Placental epithelial cell (primary cell): Measurements from ENCODE around the gene SENP7. TPM values are rescaled to one million over a fixed set of nuclear protein-coding genes. Genes with fewer than 3 reads are reported as not detected.

ENCODE experiments used
- small RNA-seq: library from RNA; depleted of rRNA; stranded (forward); fragments of <200 nt; gene quantifications from one replicate; pipeline ENCODE3, GENCODE V24; 2012
- total RNA-seq: library from RNA; depleted of rRNA; stranded (reverse); fragments of >200 nt; gene quantifications from 2 replicates; pipeline ENCODE4 v1.2.3, GENCODE V29; 2012

Gene SENP7
- total RNA-seq = 20.1 and 32.6 TPM in 2 replicates

GRCh38 chr3:101512646-101513418, at the start of gene SENP7:
Gene SENP7 (minus strand): TSS chr3:101513212. CDS start chr3:101513130, 82 bp downstream.

GRCh38 chr3:101561630-101562328, 48.8 kb upstream of the SENP7 start, which contains the start of gene TRMT10C:
Gene TRMT10C (plus strand): TSS chr3:101561868. CDS start chr3:101564782, 2,914 bp downstream.

GRCh38 chr3:101320475-101320874, 192.5 kb downstream of the SENP7 start, which contains the start of gene IMPG2:
Gene IMPG2 (minus strand): TSS chr3:101320575. CDS start chr3:101320372, 203 bp downstream.

Small RNA genes lying within 50 kb of the gene (small RNA-seq; reads per million reads assigned to genes)
- gene RF00019 = not detected

Other genes with a start within 250 kb of the SENP7 start
- gene IMPG2, start 192.6 kb downstream of the SENP7 start, total RNA-seq = 0.22 and 1.2 TPM in 2 replicates
- gene TRMT10C, start 48.7 kb upstream of the SENP7 start, total RNA-seq = 17.3 and 19.6 TPM in 2 replicates
- gene PCNP, start 61.0 kb upstream of the SENP7 start, total RNA-seq = 54.2 and 68.2 TPM in 2 replicates
- gene ZBTB11, start 163.9 kb upstream of the SENP7 start, total RNA-seq = 24.1 and 24.7 TPM in 2 replicates
- 1,310 and 2,117 TPM in 2 replicates for gene RPL24, start 173.5 kb upstream of the SENP7 start, total RNA-seq
- 11.2 and 13.3 TPM in 2 replicates for gene CEP97, start 211.4 kb upstream of the SENP7 start, total RNA-seq